ENCODE measurements around the gene DNAH17.

DNA sequence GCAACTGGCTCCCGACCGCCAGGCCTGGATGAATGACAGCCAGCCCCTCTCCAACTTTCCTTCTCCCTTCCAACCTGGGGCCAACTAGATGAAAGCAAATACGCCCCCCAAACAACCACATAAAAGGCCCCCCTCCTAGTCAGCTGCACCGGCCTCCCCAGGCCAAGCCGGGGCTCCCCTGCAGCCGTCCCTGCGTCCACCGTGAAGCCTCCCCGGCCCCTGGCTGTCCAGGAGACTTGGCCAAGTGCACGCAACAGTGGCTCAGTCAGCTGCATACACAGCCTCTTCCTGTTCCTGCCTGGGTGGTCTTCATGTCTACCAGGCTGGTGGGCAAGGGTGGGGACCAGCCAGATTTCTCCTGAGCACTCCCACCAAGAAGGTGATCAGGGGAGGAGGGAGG, 16.0 kb downstream of the DNAH17 start:
- TF ChIP-seq, protein P1, sequence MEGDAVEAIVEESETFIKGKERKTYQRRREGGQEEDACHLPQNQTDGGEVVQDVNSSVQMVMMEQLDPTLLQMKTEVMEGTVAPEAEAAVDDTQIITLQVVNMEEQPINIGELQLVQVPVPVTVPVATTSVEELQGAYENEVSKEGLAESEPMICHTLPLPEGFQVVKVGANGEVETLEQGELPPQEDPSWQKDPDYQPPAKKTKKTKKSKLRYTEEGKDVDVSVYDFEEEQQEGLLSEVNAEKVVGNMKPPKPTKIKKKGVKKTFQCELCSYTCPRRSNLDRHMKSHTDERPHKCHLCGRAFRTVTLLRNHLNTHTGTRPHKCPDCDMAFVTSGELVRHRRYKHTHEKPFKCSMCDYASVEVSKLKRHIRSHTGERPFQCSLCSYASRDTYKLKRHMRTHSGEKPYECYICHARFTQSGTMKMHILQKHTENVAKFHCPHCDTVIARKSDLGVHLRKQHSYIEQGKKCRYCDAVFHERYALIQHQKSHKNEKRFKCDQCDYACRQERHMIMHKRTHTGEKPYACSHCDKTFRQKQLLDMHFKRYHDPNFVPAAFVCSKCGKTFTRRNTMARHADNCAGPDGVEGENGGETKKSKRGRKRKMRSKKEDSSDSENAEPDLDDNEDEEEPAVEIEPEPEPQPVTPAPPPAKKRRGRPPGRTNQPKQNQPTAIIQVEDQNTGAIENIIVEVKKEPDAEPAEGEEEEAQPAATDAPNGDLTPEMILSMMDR (IDR thresholded peaks at IDR 0.05) = no peak
- TF ChIP-seq POLR2AphosphoS5 (IDR thresholded peaks at IDR 0.05) = no peak
